Progenitor cell of endocrine pancreas (in vitro differentiated cells): ENCODE measurements around the gene UTF1. TPM values are rescaled to one million over a fixed set of nuclear protein-coding genes. Genes with fewer than 3 reads are reported as not detected.

Experiments used
- DNase-seq: peaks from one replicate; pipeline ENCODE4 v3.0.0; 2021; ENCODE audit warnings: low spot score; ENCODE audit not compliant: unreplicated experiment
- H3K27ac Mint-ChIP-seq: 2 replicates; pipeline ENCODE4 v1.8.0; 2021; ENCODE audit warnings: mild to moderate bottlenecking, moderate library complexity, mixed read lengths
- H3K27me3 Mint-ChIP-seq: 2 replicates; pipeline ENCODE4 v1.8.0; 2021; ENCODE audit warnings: mixed read lengths
- H3K36me3 Mint-ChIP-seq: 2 replicates; pipeline ENCODE4 v1.8.0; 2022; ENCODE audit warnings: mixed read lengths; ENCODE audit not compliant: insufficient read depth
- H3K4me1 Mint-ChIP-seq: 2 replicates; pipeline ENCODE4 v1.8.0; 2021; ENCODE audit warnings: low read depth, mixed read lengths
- H3K4me3 Mint-ChIP-seq: 2 replicates; pipeline ENCODE4 v1.8.0; 2021; ENCODE audit warnings: low read depth, mild to moderate bottlenecking, moderate library complexity, mixed read lengths
- H3K9me3 Mint-ChIP-seq: 2 replicates; pipeline ENCODE4 v1.8.0; 2021; ENCODE audit warnings: low read depth, mixed read lengths
- total RNA-seq: library from RNA; stranded (reverse); gene quantifications from 2 replicates; pipeline ENCODE4 v1.2.1, GENCODE V29; 2021
- TF ChIP-seq, protein P1 (sequence below): fragments of 200-600 bp; sonication (generic); IDR thresholded peaks from one replicate; pipeline ENCODE4 v1.5.0; 2021; ENCODE audit warnings: antibody characterized with exemption, mild to moderate bottlenecking; ENCODE audit not compliant: unreplicated experiment

UTF1 gene
- total RNA-seq, 1 donor from 2014 or later: not detected

- Mint-ChIP-seq H3K27ac (no peak overlapping the region), H3K4me1 (no peaks in the 10 kb centered on the region), H3K27me3 (peaks cover 16% of the 10 kb centered on the region), H3K9me3 (peaks cover 9% of the 10 kb centered on the region), H3K36me3 (no peaks in the 10 kb centered on the region), H3K4me3 (no peak overlapping the region)
- no peak for DNase-seq
- TF ChIP-seq, protein P1, sequence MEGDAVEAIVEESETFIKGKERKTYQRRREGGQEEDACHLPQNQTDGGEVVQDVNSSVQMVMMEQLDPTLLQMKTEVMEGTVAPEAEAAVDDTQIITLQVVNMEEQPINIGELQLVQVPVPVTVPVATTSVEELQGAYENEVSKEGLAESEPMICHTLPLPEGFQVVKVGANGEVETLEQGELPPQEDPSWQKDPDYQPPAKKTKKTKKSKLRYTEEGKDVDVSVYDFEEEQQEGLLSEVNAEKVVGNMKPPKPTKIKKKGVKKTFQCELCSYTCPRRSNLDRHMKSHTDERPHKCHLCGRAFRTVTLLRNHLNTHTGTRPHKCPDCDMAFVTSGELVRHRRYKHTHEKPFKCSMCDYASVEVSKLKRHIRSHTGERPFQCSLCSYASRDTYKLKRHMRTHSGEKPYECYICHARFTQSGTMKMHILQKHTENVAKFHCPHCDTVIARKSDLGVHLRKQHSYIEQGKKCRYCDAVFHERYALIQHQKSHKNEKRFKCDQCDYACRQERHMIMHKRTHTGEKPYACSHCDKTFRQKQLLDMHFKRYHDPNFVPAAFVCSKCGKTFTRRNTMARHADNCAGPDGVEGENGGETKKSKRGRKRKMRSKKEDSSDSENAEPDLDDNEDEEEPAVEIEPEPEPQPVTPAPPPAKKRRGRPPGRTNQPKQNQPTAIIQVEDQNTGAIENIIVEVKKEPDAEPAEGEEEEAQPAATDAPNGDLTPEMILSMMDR: no peak
These were observed 32.2 kb upstream of the UTF1 start for GRCh38 chr10:133197786-133198185.

GRCh38 chr10:133198206-133198605, 31.8 kb upstream of the UTF1 start:
- Mint-ChIP-seq H3K4me1 (no peaks in the 10 kb centered on the region), H3K27me3 (peaks cover 16% of the 10 kb centered on the region), H3K27ac (no peak overlapping the region)

DNA sequence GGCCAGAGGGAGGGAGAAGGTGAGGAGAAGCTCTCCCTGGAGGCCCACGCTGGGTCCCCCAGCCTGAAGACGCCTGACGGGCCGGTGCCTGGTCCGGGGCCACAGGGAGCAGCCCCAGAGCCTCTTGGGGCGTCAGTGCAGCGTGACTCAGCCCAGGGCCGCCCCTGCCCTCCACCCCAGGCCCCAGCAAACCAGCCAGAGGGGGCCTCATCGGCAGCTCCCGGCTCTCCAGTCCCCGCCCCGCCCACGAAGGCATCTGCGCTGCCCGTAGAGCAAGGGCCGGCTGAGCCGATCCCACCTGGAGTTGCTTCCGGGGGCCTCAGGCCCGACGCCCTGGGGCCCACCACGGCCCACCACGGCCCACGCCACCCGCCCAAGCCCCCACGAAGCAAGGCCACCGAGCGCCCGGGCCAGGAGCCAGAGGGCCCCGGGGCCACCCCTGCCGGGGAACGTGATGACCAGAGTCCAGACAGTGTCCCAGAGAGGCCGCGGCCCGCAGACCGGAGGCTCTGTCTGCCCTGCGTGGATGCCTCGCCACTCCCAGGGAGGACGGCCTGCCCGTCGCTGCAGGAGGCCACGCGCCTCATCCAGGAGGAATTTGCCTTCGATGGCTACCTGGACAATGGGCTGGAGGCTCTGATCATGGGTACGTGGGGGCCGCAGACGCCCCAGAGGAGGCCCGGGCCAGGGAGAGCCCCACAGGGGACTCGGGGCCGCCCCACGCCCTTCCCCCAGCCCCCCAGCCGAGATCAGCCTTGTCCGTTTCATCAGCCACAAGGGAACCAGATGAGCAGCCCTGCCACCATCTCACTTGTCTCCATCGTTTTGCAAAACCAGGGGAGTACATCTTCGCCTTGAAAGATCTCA, 31.2 kb upstream of the UTF1 start:
- Mint-ChIP-seq H3K27ac (no peak overlapping the region), H3K4me1 (no peaks in the 10 kb centered on the region), H3K27me3 (peaks cover 9% of the 10 kb centered on the region), H3K4me3 (no peak overlapping the region), H3K36me3 (no peaks in the 10 kb centered on the region), H3K9me3 (peaks cover 3% of the 10 kb centered on the region)
- TF ChIP-seq, protein P1: no peak
- DNase-seq: no peak

More at GRCh38 chr10:133198206-133198605, 31.8 kb upstream of the UTF1 start:
- TF ChIP-seq, protein P1: no peak
- Mint-ChIP-seq H3K36me3 (no peaks in the 10 kb centered on the region), H3K4me3 (no peak overlapping the region), H3K9me3 (peaks cover 9% of the 10 kb centered on the region)
- no peak for DNase-seq

- Mint-ChIP-seq H3K4me3 (no peak overlapping the region), H3K27ac (no peak overlapping the region)
These were observed 30.5 kb upstream of the UTF1 start for GRCh38 chr10:133199488-133199885.

GRCh38 chr10:133199992-133200611, 29.9 kb upstream of the UTF1 start:
- no peak overlapping the region for H3K27ac Mint-ChIP-seq
- no peaks in the 10 kb centered on the region for H3K9me3 Mint-ChIP-seq
- no peak overlapping the region for H3K4me3 Mint-ChIP-seq
- DNase-seq: no peak
- no peaks in the 10 kb centered on the region for H3K27me3 Mint-ChIP-seq
- TF ChIP-seq, protein P1: no peak
- H3K36me3 Mint-ChIP-seq: no peaks in the 10 kb centered on the region
- no peaks in the 10 kb centered on the region for H3K4me1 Mint-ChIP-seq

More at GRCh38 chr10:133199488-133199885, 30.5 kb upstream of the UTF1 start:
- Mint-ChIP-seq H3K27me3 (peaks cover 6% of the 10 kb centered on the region), H3K9me3 (no peaks in the 10 kb centered on the region), H3K4me1 (no peaks in the 10 kb centered on the region), H3K36me3 (no peaks in the 10 kb centered on the region)
- TF ChIP-seq, protein P1: no peak
- no peak for DNase-seq
